ENCODE data around the gene RGL1.

RGL1 gene

DNA sequence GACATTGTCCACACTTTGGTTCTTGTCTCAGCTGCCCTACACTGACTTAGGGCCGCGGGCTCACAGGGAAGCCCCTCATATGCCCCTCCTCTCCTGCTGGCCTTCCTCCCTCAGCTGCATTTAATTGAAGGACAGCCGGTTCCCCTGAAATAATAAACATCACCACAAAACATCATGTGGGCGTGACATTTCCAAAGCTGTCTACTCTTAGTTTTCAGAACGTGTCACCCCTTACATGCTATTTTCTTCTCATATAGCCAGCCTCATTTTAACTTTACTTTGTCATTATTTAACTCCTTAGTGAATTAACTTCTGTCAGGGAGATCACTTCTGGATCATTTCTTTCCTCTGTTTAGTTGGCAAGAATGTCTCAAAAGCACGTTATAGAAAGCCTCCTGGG is 129.4 kb downstream of the RGL1 start:
- Histone ChIP-seq H3K27ac (ENCODE audit: low read length) (no peak overlapping the region), H3K9me3 (ENCODE audit: control insufficient read depth in 2 of 2, low read length in 2 of 2) (no peaks in the 10 kb centered on the region), H3K9ac (ENCODE audit: low read length in 2 of 2) (no peak overlapping the region), H3K4me1 (ENCODE audit: control insufficient read depth, insufficient read depth, low read length) (peaks cover 21% of the 10 kb centered on the region), H3K36me3 (ENCODE audit: control insufficient read depth in 2 of 2, insufficient read depth in 2 of 2, low read length in 2 of 2) (no peaks in the 10 kb centered on the region), H3K4me3 (ENCODE audit: low read length in 2 of 2) (no peak overlapping the region), H3K27me3 (ENCODE audit: control insufficient read depth in 1 of 2, insufficient read depth in 2 of 2, low read length in 2 of 2) (no peaks in the 10 kb centered on the region)

DNA sequence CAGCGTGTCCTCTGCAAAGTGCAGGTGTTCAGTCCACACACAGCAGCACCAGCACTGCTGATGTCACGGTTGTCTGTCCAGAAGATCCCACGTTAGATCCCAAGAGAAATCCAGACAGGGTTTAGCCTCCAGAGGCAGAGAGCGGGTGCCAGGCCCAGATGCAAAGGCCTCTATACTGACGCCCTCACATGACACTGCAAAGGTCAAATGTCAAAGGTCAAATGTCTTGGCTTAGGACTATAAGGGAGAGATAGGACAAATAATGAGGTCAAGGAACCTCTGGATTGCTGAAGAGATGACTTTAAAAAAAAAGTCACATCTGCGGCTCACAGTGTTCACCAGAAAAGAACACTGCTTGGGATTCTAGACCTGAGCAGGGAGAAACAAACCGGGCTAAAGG is 131.1 kb downstream of the RGL1 start:
- H3K36me3 ChIP-seq (ENCODE audit: control insufficient read depth in 2 of 2, insufficient read depth in 2 of 2, low read length in 2 of 2), result no peaks in the 10 kb centered on the region
- no peak overlapping the region for H3K27ac ChIP-seq (ENCODE audit: low read length)
- no peak overlapping the region for H3K9ac ChIP-seq (ENCODE audit: low read length in 2 of 2)
- no peaks in the 10 kb centered on the region for H3K27me3 ChIP-seq (ENCODE audit: control insufficient read depth in 1 of 2, insufficient read depth in 2 of 2, low read length in 2 of 2)
- no peak overlapping the region for H3K4me3 ChIP-seq (ENCODE audit: low read length in 2 of 2)
- no peaks in the 10 kb centered on the region for H3K9me3 ChIP-seq (ENCODE audit: control insufficient read depth in 2 of 2, low read length in 2 of 2)
- peaks cover 20% of the 10 kb centered on the region for H3K4me1 ChIP-seq (ENCODE audit: control insufficient read depth, insufficient read depth, low read length)

DNA sequence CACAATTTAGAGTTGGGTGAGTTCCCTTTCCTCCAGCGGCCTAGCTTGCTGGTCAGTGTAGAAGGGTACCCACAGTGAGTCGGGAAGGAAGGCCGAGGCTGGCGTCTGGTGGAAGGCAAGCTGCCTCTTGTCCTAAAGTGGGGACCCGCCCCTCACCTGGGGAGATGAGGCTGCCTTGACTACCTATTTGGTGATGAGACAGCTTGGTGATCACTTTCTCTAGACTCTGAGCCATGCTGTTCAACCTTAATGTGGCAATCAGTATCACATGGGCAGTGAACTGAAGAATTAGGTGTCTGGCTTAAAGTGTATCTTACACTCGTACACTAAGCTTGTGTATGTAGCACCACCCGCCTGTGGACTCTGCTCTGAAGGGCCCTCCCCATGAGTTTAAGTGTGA is 131.9 kb downstream of the RGL1 start:
- no peak overlapping the region for H3K9ac ChIP-seq (ENCODE audit: low read length in 2 of 2)
- H3K4me1 ChIP-seq (ENCODE audit: control insufficient read depth, insufficient read depth, low read length), result peaks cover 15% of the 10 kb centered on the region
- H3K9me3 ChIP-seq (ENCODE audit: control insufficient read depth in 2 of 2, low read length in 2 of 2), result no peaks in the 10 kb centered on the region
- no peak overlapping the region for H3K4me3 ChIP-seq (ENCODE audit: low read length in 2 of 2)
- no peak overlapping the region for H3K27ac ChIP-seq (ENCODE audit: low read length)
- no peaks in the 10 kb centered on the region for H3K36me3 ChIP-seq (ENCODE audit: control insufficient read depth in 2 of 2, insufficient read depth in 2 of 2, low read length in 2 of 2)
- H3K27me3 ChIP-seq (ENCODE audit: control insufficient read depth in 1 of 2, insufficient read depth in 2 of 2, low read length in 2 of 2), result no peaks in the 10 kb centered on the region

DNA sequence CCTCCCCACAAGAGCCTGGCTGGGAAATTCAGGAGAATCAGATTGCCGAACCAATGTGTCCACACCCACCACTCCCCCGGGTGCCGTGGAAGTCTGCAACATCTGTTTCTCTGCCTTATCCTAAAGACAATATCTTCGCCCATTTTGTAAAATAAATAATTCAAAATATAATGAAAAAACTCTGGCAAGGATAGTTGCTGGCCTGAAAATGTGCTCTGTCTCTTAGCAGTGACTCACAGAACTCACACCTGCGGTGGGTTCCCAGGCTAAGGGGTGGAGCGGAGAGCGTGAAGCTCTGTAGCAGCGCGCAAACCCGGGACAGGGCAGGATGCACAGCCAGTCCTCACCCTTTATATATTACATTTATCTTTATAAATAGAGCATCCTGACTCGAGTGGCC is 132.7 kb downstream of the RGL1 start:
- no peak overlapping the region for H3K27ac ChIP-seq (ENCODE audit: low read length)
- H3K4me3 ChIP-seq (ENCODE audit: low read length in 2 of 2), result no peak overlapping the region
- H3K27me3 ChIP-seq (ENCODE audit: control insufficient read depth in 1 of 2, insufficient read depth in 2 of 2, low read length in 2 of 2), result no peaks in the 10 kb centered on the region

DNA sequence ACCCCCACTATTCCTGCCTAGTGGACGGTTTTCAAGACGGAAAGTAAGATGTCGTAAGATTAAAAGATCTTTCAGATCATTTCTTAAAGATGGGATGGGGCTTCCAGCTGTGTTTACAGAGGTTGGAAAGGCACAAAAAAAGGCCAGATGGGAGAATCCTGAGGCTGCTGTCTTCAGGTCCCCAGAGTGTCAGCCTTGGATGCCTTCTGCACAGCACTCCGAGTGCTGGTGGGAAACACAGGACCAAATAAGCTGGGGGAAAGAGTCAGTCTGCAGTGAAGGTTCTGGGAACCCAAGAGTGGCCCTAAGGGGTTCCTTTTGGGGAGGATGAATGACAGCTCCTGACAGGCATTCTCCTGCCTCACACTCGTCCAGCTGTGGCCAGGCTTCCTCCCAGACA is 136.1 kb downstream of the RGL1 start:
- H3K27ac ChIP-seq (ENCODE audit: low read length), result no peak overlapping the region

More for the DNA sequence above, 132.7 kb downstream of the RGL1 start:
- no peak overlapping the region for H3K9ac ChIP-seq (ENCODE audit: low read length in 2 of 2)
- no peaks in the 10 kb centered on the region for H3K9me3 ChIP-seq (ENCODE audit: control insufficient read depth in 2 of 2, low read length in 2 of 2)
- H3K36me3 ChIP-seq (ENCODE audit: control insufficient read depth in 2 of 2, insufficient read depth in 2 of 2, low read length in 2 of 2), result no peaks in the 10 kb centered on the region
- peaks cover 7% of the 10 kb centered on the region for H3K4me1 ChIP-seq (ENCODE audit: control insufficient read depth, insufficient read depth, low read length)

DNA sequence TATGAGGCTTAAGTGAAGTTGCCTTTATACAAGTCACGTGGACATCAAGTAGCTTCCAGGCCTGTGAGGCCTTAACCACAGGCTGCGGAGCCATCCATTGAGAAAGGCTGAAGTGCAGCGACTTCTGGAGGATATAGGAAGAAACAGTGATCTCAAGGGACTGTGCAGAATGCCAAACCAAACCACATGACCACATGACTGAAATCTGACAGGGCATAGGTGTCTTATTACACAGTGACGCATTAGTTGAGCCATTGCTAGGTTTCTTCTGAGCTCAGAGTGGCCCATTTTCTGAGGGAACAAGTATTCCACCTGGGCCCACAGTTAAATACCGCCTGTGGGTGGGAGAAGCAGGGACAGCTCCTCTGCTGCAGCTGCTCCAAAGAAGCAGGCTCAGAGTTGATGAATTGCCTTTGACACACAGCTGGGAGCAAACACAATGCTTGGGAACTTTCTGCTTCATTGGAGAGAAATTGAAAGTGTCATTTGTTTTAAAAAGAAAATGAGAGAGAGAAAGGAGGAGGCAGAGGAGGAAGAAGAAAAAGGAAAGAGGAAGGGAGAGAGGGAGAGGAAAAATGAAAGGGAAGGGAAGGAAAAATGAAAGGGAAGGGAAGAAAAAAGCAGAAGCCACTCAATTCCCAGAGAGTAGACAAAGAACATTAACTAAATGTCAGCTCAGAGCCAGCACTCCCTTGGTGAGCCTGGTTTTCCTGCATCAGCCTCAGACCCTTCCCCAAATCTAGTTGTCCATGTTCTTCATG is 138.2 kb downstream of the RGL1 start:
- Histone ChIP-seq H3K27me3 (ENCODE audit: control insufficient read depth in 1 of 2, insufficient read depth in 2 of 2, low read length in 2 of 2) (no peaks in the 10 kb centered on the region), H3K4me3 (ENCODE audit: low read length in 2 of 2) (no peak overlapping the region), H3K27ac (ENCODE audit: low read length) (no peak overlapping the region), H3K36me3 (ENCODE audit: control insufficient read depth in 2 of 2, insufficient read depth in 2 of 2, low read length in 2 of 2) (no peaks in the 10 kb centered on the region), H3K9ac (ENCODE audit: low read length in 2 of 2) (no peak overlapping the region), H3K4me1 (ENCODE audit: control insufficient read depth, insufficient read depth, low read length) (no peaks in the 10 kb centered on the region), H3K9me3 (ENCODE audit: control insufficient read depth in 2 of 2, low read length in 2 of 2) (no peaks in the 10 kb centered on the region)

More for the DNA sequence above, 136.1 kb downstream of the RGL1 start:
- H3K4me3 ChIP-seq (ENCODE audit: low read length in 2 of 2), result no peak overlapping the region
- H3K36me3 ChIP-seq (ENCODE audit: control insufficient read depth in 2 of 2, insufficient read depth in 2 of 2, low read length in 2 of 2), result no peaks in the 10 kb centered on the region
- no peaks in the 10 kb centered on the region for H3K4me1 ChIP-seq (ENCODE audit: control insufficient read depth, insufficient read depth, low read length)
- no peak overlapping the region for H3K9ac ChIP-seq (ENCODE audit: low read length in 2 of 2)
- no peaks in the 10 kb centered on the region for H3K9me3 ChIP-seq (ENCODE audit: control insufficient read depth in 2 of 2, low read length in 2 of 2)
- H3K27me3 ChIP-seq (ENCODE audit: control insufficient read depth in 1 of 2, insufficient read depth in 2 of 2, low read length in 2 of 2), result no peaks in the 10 kb centered on the region

DNA sequence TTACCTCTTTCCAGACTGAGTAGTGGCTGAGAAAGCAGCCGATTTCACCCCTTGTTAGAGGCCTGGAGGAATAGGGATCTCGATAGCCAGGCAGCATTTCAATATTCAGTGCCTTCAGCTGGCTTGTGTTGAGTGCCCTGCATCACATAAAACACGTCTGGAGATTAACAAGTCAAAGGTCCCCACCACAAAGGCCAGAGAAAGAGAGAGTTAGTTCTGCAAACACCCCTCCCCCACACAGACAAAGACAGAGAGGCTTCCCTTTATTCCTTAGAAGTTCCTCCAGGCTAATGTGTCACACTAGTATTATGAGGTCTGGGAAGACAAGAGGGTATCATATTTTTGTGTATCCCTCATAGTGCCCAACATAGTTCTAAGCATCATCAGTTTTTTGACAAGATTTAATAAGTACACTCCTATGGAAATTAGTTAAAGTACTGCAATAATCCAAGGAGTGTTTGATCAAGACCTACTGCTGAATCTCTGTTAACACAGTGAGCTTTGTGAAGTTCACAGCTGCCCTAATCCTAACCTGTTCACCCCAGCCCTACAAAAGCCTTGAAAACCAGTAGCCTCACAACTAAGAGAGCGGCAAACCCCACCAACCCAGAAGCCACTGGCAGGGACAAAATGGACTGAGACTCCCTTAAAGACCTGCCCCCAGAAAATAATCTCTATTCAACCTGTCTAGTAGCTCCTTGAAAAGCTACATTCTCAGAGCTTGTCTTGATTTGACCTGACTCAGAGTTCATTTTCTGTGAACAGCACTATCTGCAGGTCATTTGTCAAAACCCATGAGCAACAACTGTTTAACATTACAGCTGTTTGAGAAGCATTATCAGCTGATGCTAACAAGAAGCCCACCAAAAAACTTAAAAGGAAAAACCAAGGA is 140.8 kb downstream of the RGL1 start:
- Histone ChIP-seq H3K36me3 (ENCODE audit: control insufficient read depth in 2 of 2, insufficient read depth in 2 of 2, low read length in 2 of 2) (no peaks in the 10 kb centered on the region), H3K4me3 (ENCODE audit: low read length in 2 of 2) (no peak overlapping the region), H3K4me1 (ENCODE audit: control insufficient read depth, insufficient read depth, low read length) (no peaks in the 10 kb centered on the region), H3K9ac (ENCODE audit: low read length in 2 of 2) (no peak overlapping the region), H3K27me3 (ENCODE audit: control insufficient read depth in 1 of 2, insufficient read depth in 2 of 2, low read length in 2 of 2) (no peaks in the 10 kb centered on the region), H3K27ac (ENCODE audit: low read length) (no peak overlapping the region), H3K9me3 (ENCODE audit: control insufficient read depth in 2 of 2, low read length in 2 of 2) (no peaks in the 10 kb centered on the region)

DNA sequence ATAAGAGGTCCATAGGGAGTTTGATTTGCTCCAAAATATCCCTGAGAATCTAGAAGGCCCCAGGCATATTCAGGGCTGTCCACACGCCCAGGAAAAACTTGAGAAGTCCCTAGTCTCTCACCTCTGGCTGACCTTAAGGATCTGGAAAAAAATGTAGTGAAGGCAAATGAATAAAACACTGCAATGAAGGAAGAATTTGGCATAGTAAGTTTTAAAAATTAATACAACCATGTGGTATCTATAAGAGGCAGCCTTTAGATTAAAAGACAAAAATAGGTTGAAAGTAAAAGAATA is 141.3 kb downstream of the RGL1 start:
- Histone ChIP-seq H3K4me1 (ENCODE audit: control insufficient read depth, insufficient read depth, low read length) (no peaks in the 10 kb centered on the region), H3K9me3 (ENCODE audit: control insufficient read depth in 2 of 2, low read length in 2 of 2) (no peaks in the 10 kb centered on the region), H3K27ac (ENCODE audit: low read length) (no peak overlapping the region), H3K9ac (ENCODE audit: low read length in 2 of 2) (no peak overlapping the region), H3K4me3 (ENCODE audit: low read length in 2 of 2) (no peak overlapping the region), H3K36me3 (ENCODE audit: control insufficient read depth in 2 of 2, insufficient read depth in 2 of 2, low read length in 2 of 2) (no peaks in the 10 kb centered on the region), H3K27me3 (ENCODE audit: control insufficient read depth in 1 of 2, insufficient read depth in 2 of 2, low read length in 2 of 2) (no peaks in the 10 kb centered on the region)

DNA sequence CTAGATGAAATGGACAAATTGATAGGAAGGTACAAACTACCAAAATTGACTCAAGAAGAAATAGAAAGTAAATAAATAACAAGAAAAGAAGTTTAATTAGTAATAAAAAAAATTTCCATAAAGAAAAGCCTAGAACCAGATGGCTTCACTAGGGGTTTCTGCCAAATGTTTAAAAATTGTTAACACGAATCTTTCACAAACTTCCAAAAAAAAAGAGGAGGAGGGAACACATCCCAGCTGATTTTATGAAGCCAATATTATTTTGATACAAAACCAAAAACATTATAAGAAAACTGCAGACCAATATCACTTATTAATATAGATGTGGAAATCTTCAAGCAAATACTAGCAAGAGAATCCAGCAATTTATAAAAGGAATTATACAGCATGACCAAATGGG is 143.1 kb downstream of the RGL1 start:
- Histone ChIP-seq H3K27me3 (ENCODE audit: control insufficient read depth in 1 of 2, insufficient read depth in 2 of 2, low read length in 2 of 2) (no peaks in the 10 kb centered on the region), H3K4me3 (ENCODE audit: low read length in 2 of 2) (no peak overlapping the region), H3K36me3 (ENCODE audit: control insufficient read depth in 2 of 2, insufficient read depth in 2 of 2, low read length in 2 of 2) (no peaks in the 10 kb centered on the region), H3K9ac (ENCODE audit: low read length in 2 of 2) (no peak overlapping the region), H3K27ac (ENCODE audit: low read length) (no peak overlapping the region), H3K9me3 (ENCODE audit: control insufficient read depth in 2 of 2, low read length in 2 of 2) (no peaks in the 10 kb centered on the region), H3K4me1 (ENCODE audit: control insufficient read depth, insufficient read depth, low read length) (peaks cover 3% of the 10 kb centered on the region)

DNA sequence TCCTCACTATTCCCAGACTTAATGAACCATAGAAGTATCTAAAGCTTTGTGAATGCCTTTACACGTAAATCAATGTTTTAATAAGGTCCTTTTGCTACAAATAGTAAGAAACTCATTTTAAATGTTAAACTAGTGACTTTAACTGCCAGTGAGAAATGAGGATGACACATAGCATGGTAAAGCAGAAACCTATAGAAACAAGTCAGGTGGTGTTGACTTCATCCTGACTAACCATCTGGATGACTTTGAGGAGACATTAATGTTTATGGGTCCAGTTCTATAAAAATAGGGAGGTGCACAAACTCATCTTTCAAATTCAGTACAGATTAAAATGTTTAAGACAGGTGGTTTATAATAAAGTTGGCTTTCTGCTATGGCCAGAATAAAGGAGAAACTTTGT is 147.2 kb downstream of the RGL1 start:
- no peak overlapping the region for H3K4me3 ChIP-seq (ENCODE audit: low read length in 2 of 2)
- H3K27ac ChIP-seq (ENCODE audit: low read length), result no peak overlapping the region
- H3K9me3 ChIP-seq (ENCODE audit: control insufficient read depth in 2 of 2, low read length in 2 of 2), result no peaks in the 10 kb centered on the region

DNA sequence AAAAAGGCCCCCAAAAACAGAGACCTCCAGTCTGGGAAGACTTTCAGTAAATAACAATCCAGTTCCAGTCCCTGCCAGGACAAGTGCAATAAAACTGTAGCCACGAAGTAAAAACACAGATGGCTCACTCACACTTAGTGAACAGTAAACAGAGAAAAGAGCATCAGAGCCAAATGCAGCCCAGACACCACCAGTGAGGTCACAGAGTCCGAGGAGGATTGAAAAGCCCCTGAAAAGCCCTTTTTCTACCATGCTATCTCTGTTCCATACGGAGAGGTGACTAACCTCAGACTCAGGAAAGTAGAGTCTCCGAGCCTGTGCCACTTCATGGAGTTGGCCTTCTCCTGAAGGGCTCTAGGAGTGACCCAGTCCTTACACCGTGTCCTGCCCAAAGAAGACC is 148.1 kb downstream of the RGL1 start:
- Histone ChIP-seq H3K27ac (ENCODE audit: low read length) (no peak overlapping the region), H3K9ac (ENCODE audit: low read length in 2 of 2) (no peak overlapping the region), H3K4me3 (ENCODE audit: low read length in 2 of 2) (no peak overlapping the region), H3K9me3 (ENCODE audit: control insufficient read depth in 2 of 2, low read length in 2 of 2) (no peaks in the 10 kb centered on the region), H3K27me3 (ENCODE audit: control insufficient read depth in 1 of 2, insufficient read depth in 2 of 2, low read length in 2 of 2) (no peaks in the 10 kb centered on the region), H3K4me1 (ENCODE audit: control insufficient read depth, insufficient read depth, low read length) (peaks cover 7% of the 10 kb centered on the region), H3K36me3 (ENCODE audit: control insufficient read depth in 2 of 2, insufficient read depth in 2 of 2, low read length in 2 of 2) (no peaks in the 10 kb centered on the region)

More for the DNA sequence above, 147.2 kb downstream of the RGL1 start:
- H3K4me1 ChIP-seq (ENCODE audit: control insufficient read depth, insufficient read depth, low read length), result peaks cover 7% of the 10 kb centered on the region
- no peaks in the 10 kb centered on the region for H3K27me3 ChIP-seq (ENCODE audit: control insufficient read depth in 1 of 2, insufficient read depth in 2 of 2, low read length in 2 of 2)
- no peaks in the 10 kb centered on the region for H3K36me3 ChIP-seq (ENCODE audit: control insufficient read depth in 2 of 2, insufficient read depth in 2 of 2, low read length in 2 of 2)
- no peak overlapping the region for H3K9ac ChIP-seq (ENCODE audit: low read length in 2 of 2)
